Mucosa of descending colon (tissue), 3 donors: ENCODE results near the gene KIF18A. TPM values are rescaled to one million over a fixed set of nuclear protein-coding genes. Genes with fewer than 3 reads are reported as not detected.

Experiments
- ATAC-seq: fragments of 200-7000 bp; cut with Tn5 transposase; one replicate; pipeline ENCODE4 v1.9.1; 2020; ENCODE audit warnings: mild to moderate bottlenecking, moderate library complexity
- DNase-seq, 3 donors: peaks; one replicate each; pipeline ENCODE4 v3.0.0-alpha.2; 2020
- H3K36me3 ChIP-seq: fragments of 200-600 bp; one replicate; pipeline ENCODE4 v1.8.0; 2021; ENCODE audit warnings: low read depth, mild to moderate bottlenecking
- H3K4me1 ChIP-seq: fragments of 200-600 bp; one replicate; pipeline ENCODE4 v1.8.0; 2021; ENCODE audit warnings: low read depth, mild to moderate bottlenecking
- H3K4me3 ChIP-seq: fragments of 200-600 bp; one replicate; pipeline ENCODE4 v1.8.0; 2021; ENCODE audit warnings: mild to moderate bottlenecking
- H3K9me3 ChIP-seq: fragments of 200-600 bp; one replicate; pipeline ENCODE4 v1.8.0; 2021; ENCODE audit warnings: mild to moderate bottlenecking
- CTCF ChIP-seq: fragments of 200-600 bp; IDR thresholded peaks from one replicate; pipeline ENCODE4 v1.8.0; 2022; ENCODE audit warnings: antibody characterized with exemption, mild to moderate bottlenecking
- intact Hi-C, 2 donors: fragments of 100-400 bp; cut with DNase I in 1 of 2; cut with micrococcal nuclease in 1 of 2; formaldehyde crosslinking; loops; one replicate each; pipeline versions ENCODE4 v1.11.0 to v1.11.1; 2022; cut with DNase I, micrococcal nuclease
- total RNA-seq, 3 donors: library from RNA; stranded (reverse); fragmentation: NEBNext Ultra II Directional in 2 of 3; extraction: Animal tissue kit (Norgen Biotek cat#: 25700) in 2 of 3; gene quantifications; one replicate each; pipeline versions ENCODE4 v1.2.1 to v1.2.4, GENCODE V29; 2021 to 2023
- donor health status: DM: no; HTN: no; CAD: no; lungs with moderate emphysema.
- donor health status: DM: no; HTN: no; CAD: no.
- donor health status: DM: no; HTN: yes; CAD: no.

Gene KIF18A
- total RNA-seq, 3 donors from 2014 or later, result 1.9 to 4.3 (median 2.5) TPM

- no peaks in the 10 kb centered on the region for H3K36me3 ChIP-seq
- H3K9me3 ChIP-seq, result no peaks in the 10 kb centered on the region
- no peak for ATAC-seq
- no peak for DNase-seq
- intact Hi-C loops, result no loop called here
- no peak for TF ChIP-seq CTCF
- no peak overlapping the region for H3K4me3 ChIP-seq
- no peaks in the 10 kb centered on the region for H3K4me1 ChIP-seq
Observed at GRCh38 chr11:28083118-28083517, 24.8 kb downstream of the KIF18A start.

- Histone ChIP-seq H3K4me3 (no peak overlapping the region), H3K36me3 (no peaks in the 10 kb centered on the region), H3K4me1 (no peaks in the 10 kb centered on the region), H3K9me3 (no peaks in the 10 kb centered on the region)
- ATAC-seq, result no peak
- DNase-seq, result no peak
- TF ChIP-seq CTCF, result no peak
- intact Hi-C loops, result no loop called here
Observed at GRCh38 chr11:28077521-28077920, 30.4 kb downstream of the KIF18A start.

GRCh38 chr11:28072321-28072720 lies 35.6 kb downstream of the KIF18A start:
- Histone ChIP-seq H3K36me3 (no peaks in the 10 kb centered on the region), H3K4me1 (no peaks in the 10 kb centered on the region), H3K4me3 (no peak overlapping the region), H3K9me3 (no peaks in the 10 kb centered on the region)
- ATAC-seq (no peak), DNase-seq (no peak)
- intact Hi-C loops, result no loop called here
- TF ChIP-seq CTCF, result no peak

- no peaks in the 10 kb centered on the region for H3K36me3 ChIP-seq
- ATAC-seq, result no peak
- DNase-seq, result no peak
- H3K9me3 ChIP-seq, result no peaks in the 10 kb centered on the region
- no peaks in the 10 kb centered on the region for H3K4me1 ChIP-seq
- intact Hi-C loops, result no loop called here
- no peak for TF ChIP-seq CTCF
- no peak overlapping the region for H3K4me3 ChIP-seq
Observed at GRCh38 chr11:28071305-28071704, 36.7 kb downstream of the KIF18A start.

- intact Hi-C loops, result no loop called here
- ATAC-seq, result no peak
- no peak for DNase-seq
- H3K9me3 ChIP-seq, result no peaks in the 10 kb centered on the region
- H3K36me3 ChIP-seq, result no peaks in the 10 kb centered on the region
- H3K4me3 ChIP-seq, result no peak overlapping the region
- no peak for TF ChIP-seq CTCF
- H3K4me1 ChIP-seq, result no peaks in the 10 kb centered on the region
Observed at GRCh38 chr11:28058333-28058732, 49.6 kb downstream of the KIF18A start.

- H3K4me3 ChIP-seq, result no peak overlapping the region
- ATAC-seq, result no peak
- TF ChIP-seq CTCF, result no peak
- no peaks in the 10 kb centered on the region for H3K36me3 ChIP-seq
- intact Hi-C loops, result no loop called here
- DNase-seq, result no peak
- no peaks in the 10 kb centered on the region for H3K4me1 ChIP-seq
- H3K9me3 ChIP-seq, result no peaks in the 10 kb centered on the region
Observed at GRCh38 chr11:28054821-28055220, 53.1 kb downstream of the KIF18A start.
